ENCODE results near the gene SARM1. TPM values are rescaled to one million over a fixed set of nuclear protein-coding genes. Genes with fewer than 3 reads are reported as not detected.

Gene SARM1
- total and polyA plus RNA-seq, 2 donors (not counting 3 experiments of a cell fraction or from before 2014, with no cell fraction given): 5.6 to 7.0 TPM

DNA sequence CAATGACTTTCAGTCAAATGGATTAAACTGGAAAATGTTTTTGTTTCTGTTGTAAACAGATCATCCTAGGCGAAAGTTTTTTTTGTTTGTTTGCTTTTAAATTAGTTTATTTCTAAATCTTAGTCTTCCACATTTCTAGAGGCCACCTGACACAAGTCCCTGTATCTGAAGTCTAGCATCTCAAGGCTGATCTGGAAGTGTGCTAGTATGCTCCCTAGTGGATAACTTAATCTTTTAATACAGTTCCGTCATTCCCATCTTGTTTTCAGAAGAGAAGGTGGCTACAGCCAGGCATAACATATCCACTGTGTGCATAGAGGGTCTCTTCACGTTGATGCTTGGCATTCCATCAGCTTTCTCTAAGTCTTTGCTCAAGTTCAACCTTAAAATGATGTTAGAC, 43.8 kb upstream of the SARM1 start:
- Histone ChIP-seq H3K27me3 (ENCODE audit: control insufficient read depth in 2 of 2, insufficient read depth in 2 of 2, low read length in 2 of 2) (no peaks in the 10 kb centered on the region), H2AFZ (ENCODE audit: low read depth, low read length) (no peak overlapping the region), H3K27ac (ENCODE audit: insufficient read depth, low read depth, low read length) (no peak overlapping the region), H4K20me1 (replicated peaks; ENCODE audit: control insufficient read depth, extremely low read depth, insufficient read depth, low read length) (no peaks in the 10 kb centered on the region), H3K36me3 (ENCODE audit: control insufficient read depth in 2 of 2, extremely low read depth in 1 of 2, insufficient read depth in 2 of 2, low read length in 2 of 2) (peaks cover 16 to 19% of the 10 kb centered on the region in 2 experiments), H3K4me1 (ENCODE audit: control insufficient read depth, extremely low read depth, insufficient read depth, low read length) (no peaks in the 10 kb centered on the region), H3K79me2 (ENCODE audit: control insufficient read depth, insufficient read depth, low read length) (peaks cover 11% of the 10 kb centered on the region), H3K9me1 (replicated peaks; ENCODE audit: control insufficient read depth, extremely low read depth, insufficient read depth, low read length) (no peaks in the 10 kb centered on the region), H3K9me3 (replicated peaks; ENCODE audit: control insufficient read depth, insufficient read depth, low read length) (no peaks in the 10 kb centered on the region), H3K4me2 (ENCODE audit: insufficient read depth, low read length) (no peak overlapping the region), H3K4me3 (replicated peaks in 1 of 3; ENCODE audit: insufficient read depth in 1 of 3, low read depth in 1 of 3, low read length in 3 of 3) (no peak overlapping the region), H3K9ac (replicated peaks; ENCODE audit: extremely low read depth, insufficient read depth, low read length) (no peak overlapping the region)
- ChIA-PET POLR2A (no interaction called here), CTCF (no interaction called here)
- TF ChIP-seq FOS (IDR thresholded peaks at IDR 0.05; ENCODE audit: borderline replicate concordance, insufficient read depth, low read length) (no peak), POLR2AphosphoS5 (IDR thresholded peaks at IDR 0.05; ENCODE audit: insufficient read depth, low read depth, low read length) (no peak), GATA2 (IDR thresholded peaks at IDR 0.05; ENCODE audit: insufficient read depth, insufficient read length, low read depth, low read length) (no peak), JUN (IDR thresholded peaks at IDR 0.05; ENCODE audit: borderline replicate concordance, insufficient read depth, insufficient read length, low read depth) (no peak), POLR2A (IDR thresholded peaks at IDR 0.05; ENCODE audit: low read depth, low read length) (no peak), MYC (IDR thresholded peaks at IDR 0.05; ENCODE audit: low read depth, low read length) (no peak), EZH2 (IDR thresholded peaks at IDR 0.05; ENCODE audit: borderline replicate concordance, low read depth, low read length, severe bottlenecking) (no peak)
- TF ChIP-seq, protein P1, sequence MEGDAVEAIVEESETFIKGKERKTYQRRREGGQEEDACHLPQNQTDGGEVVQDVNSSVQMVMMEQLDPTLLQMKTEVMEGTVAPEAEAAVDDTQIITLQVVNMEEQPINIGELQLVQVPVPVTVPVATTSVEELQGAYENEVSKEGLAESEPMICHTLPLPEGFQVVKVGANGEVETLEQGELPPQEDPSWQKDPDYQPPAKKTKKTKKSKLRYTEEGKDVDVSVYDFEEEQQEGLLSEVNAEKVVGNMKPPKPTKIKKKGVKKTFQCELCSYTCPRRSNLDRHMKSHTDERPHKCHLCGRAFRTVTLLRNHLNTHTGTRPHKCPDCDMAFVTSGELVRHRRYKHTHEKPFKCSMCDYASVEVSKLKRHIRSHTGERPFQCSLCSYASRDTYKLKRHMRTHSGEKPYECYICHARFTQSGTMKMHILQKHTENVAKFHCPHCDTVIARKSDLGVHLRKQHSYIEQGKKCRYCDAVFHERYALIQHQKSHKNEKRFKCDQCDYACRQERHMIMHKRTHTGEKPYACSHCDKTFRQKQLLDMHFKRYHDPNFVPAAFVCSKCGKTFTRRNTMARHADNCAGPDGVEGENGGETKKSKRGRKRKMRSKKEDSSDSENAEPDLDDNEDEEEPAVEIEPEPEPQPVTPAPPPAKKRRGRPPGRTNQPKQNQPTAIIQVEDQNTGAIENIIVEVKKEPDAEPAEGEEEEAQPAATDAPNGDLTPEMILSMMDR (IDR thresholded peaks at IDR 0.05; ENCODE audit: extremely low read depth in 1 of 2, insufficient read depth in 1 of 2, low read depth in 1 of 2, low read length in 2 of 2): no peak
- TF ChIP-seq, protein P2, sequence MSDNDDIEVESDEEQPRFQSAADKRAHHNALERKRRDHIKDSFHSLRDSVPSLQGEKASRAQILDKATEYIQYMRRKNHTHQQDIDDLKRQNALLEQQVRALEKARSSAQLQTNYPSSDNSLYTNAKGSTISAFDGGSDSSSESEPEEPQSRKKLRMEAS (IDR thresholded peaks at IDR 0.05; ENCODE audit: insufficient read depth, insufficient read length): no peak
- intact Hi-C loops (cut with micrococcal nuclease): loop anchor here (1.0 kb wide), 1 partner anchor 8 kb away; the partner anchor contains the start of gene TMEM97
- no TSS peak for BruUV-seq (replicated peaks)
- FAIRE-seq (peak; percentile 59), DNase-seq (ENCODE audit: low read depth, low spot score) (no peak)
- dilution Hi-C loops (cut with MboI; ENCODE audit: extremely low pct_ligation_motif_present, low sequenced_read_pairs): no loop called here
